ENCODE data around the gene DEAF1.

GRCh38 chr11:725624-726202, 30.7 kb upstream of the DEAF1 start:
- TF ChIP-seq CTCF (IDR thresholded peaks at IDR 0.05 in 2 of 3, conservative IDR thresholded peaks at IDR 0.05 in 1 of 3; ENCODE audit: borderline replicate concordance in 1 of 3, insufficient read depth in 1 of 3, low read depth in 2 of 3, low read length in 2 of 3) (no peak), EGR1 (IDR thresholded peaks at IDR 0.05; ENCODE audit: low read depth) (no peak), SIN3A (IDR thresholded peaks at IDR 0.05; ENCODE audit: low read depth) (no peak), JUND (IDR thresholded peaks at IDR 0.05) (no peak), POLR2AphosphoS5 (IDR thresholded peaks at IDR 0.05; ENCODE audit: low read depth, low read length) (no peak), EZH2 (IDR thresholded peaks at IDR 0.05) (no peak), POLR2A (IDR thresholded peaks at IDR 0.05; ENCODE audit: borderline replicate concordance, extremely low read depth, insufficient read depth, insufficient read length) (no peak), YY1 (IDR thresholded peaks at IDR 0.05; ENCODE audit: extremely low read depth, insufficient replicate concordance, low read depth, low read length) (no peak), CBX3 (IDR thresholded peaks at IDR 0.05; ENCODE audit: low read depth) (no peak), CEBPB (IDR thresholded peaks at IDR 0.05; ENCODE audit: low read depth) (no peak), RAD21 (IDR thresholded peaks at IDR 0.05; ENCODE audit: low read depth) (no peak), EZH2phosphoT487 (IDR thresholded peaks at IDR 0.05; ENCODE audit: borderline replicate concordance) (no peak), MAX (IDR thresholded peaks at IDR 0.05) (no peak)

All from HCT116 (cell line).